Dermis microvascular lymphatic vessel endothelial cell (primary cell): ENCODE data around the gene ZNF275. TPM values are rescaled to one million over a fixed set of nuclear protein-coding genes. Genes with fewer than 3 reads are reported as not detected.
"Not testable (repeated sequence)": the region's sequence is repeated elsewhere in the genome, so short reads cannot be mapped to it uniquely, and the experiment has no call there.

Source experiments
- DNase-seq, 2 donors: peaks; one replicate each; pipeline versions ENCODE4 v3.0.0 to v3.0.0-alpha.2; 2010; ENCODE audit warnings: low read depth in 2 of 2
- total RNA-seq: library from RNA; depleted of rRNA; stranded (reverse); fragments of >200 nt; gene quantifications from 2 replicates; pipeline ENCODE4 v1.2.1, GENCODE V29; 2014

ZNF275 gene
- total RNA-seq, 1 donor from 2014 or later = 3.5 TPM

DNA sequence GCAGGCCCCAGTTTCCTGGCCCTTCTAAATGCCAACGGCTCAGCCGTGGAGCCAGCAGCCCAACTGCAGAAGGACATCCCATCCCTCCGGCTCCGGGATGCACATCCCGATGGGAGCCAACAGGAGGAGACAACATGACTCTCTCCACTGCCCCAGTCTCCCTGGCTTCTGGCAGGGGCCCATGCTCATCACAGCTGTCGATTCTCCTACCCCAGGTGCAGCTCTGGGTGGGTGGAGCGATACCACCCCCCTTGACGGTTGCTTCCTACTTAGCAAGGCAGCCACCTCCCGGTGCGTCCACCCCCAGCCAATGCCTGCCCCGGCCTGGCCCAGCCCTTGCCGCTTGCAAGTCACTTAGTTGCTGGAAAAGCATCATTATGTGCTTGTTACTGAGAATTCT lies 19.5 kb downstream of the ZNF275 start:
- no peak for DNase-seq

DNA sequence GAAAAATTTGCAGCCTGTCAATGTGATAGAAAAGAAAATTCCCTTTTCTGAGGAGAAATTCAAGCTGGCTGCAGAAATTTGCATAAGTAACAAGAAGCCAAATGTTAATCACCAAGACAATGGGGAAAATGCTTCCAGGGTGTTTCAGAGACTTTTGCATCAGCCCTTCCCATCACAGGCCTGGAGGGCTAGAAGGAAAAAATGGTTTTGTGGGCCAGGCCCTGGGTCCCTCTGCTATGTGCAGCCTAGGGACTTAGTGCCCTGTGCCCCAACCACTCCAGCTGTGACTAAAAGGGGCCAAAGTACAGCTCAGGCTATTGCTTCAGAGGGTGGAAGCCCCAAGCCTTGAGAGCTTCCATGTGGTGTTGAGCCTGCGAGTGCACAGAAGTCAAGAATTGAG lies 23.9 kb downstream of the ZNF275 start:
- no peak for DNase-seq

DNA sequence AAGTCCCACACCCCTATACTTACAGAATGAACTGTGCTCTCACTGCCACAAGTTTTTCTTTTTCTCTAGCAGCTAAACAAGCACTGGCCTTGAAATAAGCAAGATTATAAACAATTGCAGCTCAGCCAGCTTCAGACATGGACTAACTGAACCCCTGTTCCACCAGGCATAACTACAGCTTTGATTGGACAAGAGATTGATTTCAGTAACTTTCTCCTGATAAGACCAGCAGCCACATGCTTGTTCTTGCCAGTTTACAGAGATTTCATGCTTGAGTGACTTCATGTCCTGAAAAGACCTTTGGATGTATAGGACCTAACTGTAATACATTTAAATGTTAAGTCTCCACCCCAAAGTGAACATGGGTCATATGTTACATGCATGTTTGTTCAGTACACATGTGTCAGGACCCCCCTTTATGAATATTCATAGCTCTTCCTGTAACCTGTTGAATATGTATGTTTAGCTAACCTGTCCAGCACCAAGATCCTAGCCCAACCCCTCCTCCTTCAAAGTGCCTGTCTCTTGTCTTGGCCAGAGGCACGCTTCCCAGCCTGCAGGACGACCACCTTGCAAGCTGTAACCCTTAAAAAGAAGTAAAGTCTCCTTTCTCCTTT lies 27.9 kb downstream of the ZNF275 start:
- no peak for DNase-seq

DNA sequence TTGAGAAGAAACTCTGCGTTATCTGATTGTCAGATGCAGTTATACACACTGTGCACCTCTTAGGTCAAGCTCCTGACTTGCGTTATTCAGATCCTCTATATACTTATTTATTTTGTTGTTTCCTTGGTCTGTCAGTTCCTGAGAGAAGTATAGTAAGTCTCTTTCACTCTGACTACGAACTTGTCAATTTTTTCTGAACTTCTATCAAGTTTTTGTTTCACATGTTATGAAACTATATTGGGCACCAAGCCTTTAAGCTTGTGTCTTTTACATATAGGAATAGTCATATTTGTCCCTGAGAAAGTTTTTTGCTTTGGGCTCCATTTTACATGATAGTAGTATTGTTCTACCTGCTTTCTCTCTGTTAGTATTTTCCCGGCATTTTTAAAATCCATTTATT lies 31.7 kb downstream of the ZNF275 start:
- no peak for DNase-seq

DNA sequence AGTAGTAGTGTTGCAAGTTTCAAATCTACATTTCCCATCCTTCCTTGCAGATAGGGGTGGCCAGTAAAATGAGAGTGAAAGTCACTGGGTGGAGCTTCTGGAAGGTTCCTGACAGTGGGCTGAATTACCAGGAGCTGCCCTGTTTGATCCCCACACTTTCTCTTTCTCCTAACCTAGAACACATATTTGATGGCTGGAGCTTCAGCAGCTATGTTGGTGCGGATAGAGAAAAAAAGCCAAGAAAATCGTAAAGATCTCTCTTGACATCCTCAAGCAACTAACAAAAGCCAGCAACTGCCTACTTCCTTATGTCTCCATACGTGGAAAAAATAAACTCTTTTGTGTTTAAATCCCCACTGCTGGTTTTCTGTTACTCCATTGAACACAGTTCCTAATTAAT lies 32.2 kb downstream of the ZNF275 start:
- no peak for DNase-seq

DNA sequence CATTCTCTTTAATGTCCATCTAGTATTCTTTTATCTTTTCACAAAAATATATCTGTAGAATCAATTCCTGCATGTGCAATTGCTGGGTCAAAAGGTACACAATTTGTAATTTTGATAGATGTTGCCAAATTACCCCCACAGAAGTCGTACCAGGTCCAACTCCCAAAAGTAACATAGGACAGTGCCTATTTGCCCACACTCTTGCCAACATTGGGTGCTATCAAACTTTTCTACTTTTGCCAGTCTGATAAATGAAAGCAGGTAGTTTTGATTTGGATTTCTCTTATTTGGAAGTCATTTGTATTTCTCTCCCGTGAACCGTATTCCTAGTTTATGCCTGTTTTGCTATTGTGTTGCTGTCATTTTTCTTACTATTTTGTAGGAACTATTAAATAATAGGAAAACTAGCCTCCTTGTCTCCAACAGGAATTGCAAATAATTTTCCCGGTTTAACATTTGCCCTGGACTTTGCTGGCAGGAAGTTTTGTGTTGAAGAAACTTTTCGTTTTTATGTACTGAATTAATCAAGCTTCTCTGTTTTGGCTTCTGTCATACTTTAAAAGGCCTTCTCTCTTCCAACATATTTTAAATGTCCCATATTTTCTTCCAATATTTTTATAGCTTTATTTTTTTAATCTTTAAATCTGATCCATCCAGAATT lies 33.1 kb downstream of the ZNF275 start:
- DNase-seq = no peak

DNA sequence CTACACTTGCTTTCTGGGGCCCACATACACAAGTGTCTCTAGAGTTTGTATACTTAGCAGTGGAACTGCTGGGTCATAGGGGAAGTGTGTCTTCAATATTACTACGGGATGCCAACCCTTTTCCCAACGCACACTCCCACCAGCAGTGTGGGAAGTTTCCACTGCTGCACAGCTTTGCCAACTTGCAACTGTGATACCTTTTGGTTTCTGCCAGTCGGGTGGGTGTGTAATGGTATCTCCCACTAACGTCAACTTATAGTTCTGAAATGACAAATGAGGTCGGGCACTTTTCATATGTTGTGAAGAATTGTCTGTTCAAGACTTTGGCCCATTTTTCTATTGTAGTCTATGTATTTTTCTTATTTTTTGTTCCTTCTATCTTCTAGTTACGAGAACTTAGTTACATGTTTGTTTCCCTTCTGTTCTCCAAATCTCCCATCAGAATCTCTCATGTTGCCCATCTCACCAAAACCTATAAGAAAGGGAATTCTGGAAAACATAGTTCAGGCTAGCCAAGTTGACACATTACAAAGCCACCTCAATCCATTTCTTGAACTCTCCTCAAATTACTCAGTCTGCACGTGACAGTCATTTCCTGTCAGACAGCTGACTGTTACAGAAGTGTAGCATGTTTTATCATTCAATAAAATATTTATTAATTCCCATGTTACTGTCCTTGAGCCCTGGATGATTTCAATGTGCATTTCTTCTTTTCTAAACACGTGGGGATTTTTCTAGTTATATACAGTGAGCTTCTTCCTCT lies 36.5 kb downstream of the ZNF275 start:
- DNase-seq = peak in 1 of 2 donors; percentile 26

DNA sequence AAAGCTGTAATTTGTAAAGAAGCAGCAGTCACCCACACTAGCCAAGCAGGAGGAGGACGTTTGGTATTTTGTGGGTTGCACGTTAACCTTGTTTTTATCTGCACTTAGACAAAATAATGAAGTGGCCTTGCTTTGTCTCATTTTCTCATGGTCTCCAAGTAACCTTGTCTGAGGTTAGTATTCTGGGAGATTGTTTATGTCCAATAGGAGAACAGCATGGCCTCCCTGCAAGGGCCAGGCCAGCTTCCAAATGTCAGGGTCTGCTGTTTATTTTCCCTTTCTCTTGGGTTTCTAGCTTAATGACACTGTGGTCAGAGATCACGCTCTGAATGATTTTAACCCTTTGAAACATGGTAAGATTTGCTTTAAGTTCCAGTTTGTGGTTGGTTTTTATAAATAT lies 37.3 kb downstream of the ZNF275 start:
- DNase-seq = no peak

DNA sequence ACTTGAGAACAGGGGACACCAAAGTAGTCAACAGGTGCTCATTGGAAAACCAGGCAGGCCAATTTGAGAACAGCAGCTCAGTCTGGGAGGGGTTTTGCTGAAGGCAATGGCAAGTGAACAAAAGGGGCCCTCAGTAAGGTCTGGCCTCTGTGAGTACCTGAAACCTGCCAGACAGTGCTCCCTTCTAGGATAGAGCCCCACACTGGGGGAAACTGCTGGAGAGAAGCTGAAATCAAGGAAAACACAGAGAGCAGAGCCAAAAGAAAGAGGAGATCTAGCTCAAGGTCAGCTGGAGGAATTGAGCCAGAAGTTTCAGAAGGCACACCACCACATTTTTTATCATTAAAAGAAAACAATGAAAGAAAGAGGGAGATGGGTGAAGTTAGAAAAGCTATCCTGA lies 39.0 kb downstream of the ZNF275 start:
- no peak for DNase-seq

DNA sequence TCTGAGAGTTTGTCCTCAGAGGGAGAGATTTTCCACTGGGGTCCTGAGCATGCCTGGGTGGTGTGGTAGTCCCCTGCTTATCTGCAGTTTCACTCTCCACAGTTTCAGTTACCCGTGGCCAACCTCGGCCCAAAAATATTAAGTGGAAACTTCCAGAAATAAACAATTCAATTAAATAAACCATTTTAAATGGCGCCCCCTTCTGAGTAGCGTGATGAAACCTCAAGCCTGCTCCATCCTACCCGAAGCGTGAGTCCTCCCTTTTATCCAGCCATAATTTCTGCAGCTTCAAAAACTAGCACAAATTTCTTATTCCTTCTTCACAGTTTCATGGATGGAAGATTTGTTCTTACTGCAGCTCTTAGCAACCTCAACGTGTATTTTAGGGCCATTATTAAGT lies 40.5 kb downstream of the ZNF275 start:
- peak in 1 of 2 donors; percentile 1 for DNase-seq

DNA sequence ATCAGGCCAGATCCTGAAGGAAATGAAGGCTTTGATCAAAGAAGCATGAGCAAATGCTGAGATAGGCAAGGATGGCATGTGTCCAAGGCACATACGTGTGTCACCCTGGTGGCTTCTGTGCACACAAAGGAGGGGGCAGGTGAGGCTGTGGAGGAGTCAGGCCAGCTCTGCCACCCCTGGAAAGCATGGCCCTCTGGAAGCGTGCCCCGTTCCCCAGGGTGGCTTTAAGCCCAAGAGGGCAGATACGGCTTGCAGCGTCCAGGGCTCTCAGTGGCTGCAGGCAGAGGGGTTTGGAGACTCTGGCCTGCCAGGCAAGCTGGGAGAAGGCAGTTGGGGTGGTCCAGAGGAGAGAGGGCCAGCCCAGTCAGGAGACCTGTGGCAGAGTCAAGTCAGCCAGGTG lies 41.6 kb downstream of the ZNF275 start:
- no peak for DNase-seq

DNA sequence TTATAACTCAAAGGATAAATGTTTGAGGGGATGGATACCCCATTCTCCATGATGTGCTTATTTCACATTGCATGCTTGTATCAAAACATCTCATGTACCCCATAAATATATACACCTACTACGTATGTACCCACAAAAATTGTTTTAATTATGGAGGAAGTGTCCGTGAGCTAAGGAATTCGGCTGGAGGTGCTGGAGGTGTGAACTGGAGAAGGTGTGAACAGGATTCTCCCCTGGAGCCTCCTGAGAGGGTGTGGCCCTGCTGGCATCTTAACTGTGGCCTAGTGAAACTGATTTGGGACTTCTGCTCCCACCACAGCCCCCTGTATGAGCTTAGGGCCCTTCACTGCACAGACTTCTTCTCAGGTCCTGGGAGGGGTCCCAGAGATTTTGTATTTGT lies 43.8 kb downstream of the ZNF275 start:
- no peak for DNase-seq

DNA sequence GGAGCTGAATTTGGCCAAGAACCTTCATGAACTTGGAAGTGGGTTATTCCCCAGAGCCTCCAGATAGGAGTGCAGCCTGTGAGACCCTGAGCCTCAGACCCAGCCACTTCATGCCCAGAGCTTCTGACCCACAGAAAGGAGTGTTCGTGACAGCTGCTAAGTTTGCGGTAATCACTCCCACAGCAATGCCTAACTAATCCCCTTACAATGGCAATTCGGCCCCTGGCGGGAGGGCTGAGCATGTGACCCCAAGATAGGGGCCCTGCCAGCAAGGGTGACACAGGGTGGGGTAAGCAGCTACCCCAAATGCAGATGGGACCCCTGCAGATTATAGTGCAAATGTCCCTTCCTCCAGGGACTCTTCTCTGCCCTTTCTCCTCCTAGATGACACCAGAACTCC lies 44.7 kb downstream of the ZNF275 start:
- no peak for DNase-seq

DNA sequence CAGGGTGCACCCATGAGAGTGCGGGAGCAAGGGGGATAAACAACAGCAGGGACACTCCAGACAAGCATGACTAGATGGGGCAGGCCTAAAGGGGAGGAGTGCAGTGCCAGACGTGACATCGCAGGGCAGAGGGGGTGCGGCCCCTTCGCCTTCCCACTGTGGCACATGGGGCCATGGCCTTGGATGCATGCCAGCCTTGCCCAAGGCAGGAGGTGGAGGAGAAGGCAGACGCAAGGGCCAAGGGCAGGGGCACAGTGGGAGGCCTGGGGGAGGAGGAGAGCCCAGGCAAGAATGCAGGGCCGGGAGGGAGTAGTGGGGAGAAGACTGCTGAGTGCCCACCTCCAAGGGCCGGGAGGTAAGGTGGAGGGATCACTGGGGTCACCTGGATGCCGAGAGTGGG lies 45.6 kb downstream of the ZNF275 start:
- no peak for DNase-seq

DNA sequence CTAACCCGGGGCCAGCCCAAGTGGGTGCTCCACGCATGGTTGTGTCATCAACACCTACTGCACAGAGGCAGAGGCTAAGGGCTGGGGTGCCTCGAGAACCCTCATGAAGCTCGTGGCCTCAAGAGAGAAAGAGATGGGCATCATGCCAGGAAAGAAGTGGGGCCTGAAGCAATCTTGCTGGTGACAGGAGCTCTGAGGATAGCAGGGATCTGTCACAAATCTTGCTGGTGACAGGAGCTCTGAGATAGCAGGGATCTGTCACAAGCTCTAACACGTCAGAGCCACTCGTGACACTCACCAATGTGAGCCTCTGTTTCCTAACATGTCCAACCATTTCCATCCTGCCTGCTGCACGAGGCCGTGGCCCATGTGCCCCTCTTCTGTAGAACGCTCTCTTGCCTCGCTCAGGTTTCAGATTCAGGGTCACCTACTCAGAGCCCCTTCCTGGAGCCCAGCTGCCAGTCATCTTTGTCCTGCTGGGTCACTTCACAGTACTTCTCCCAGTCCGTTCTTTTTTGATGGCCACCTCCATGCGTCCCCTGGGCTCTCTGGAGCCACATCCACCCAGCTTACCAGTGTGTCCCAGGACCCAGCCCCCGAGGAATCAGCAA lies 46.1 kb downstream of the ZNF275 start:
- DNase-seq = no peak

DNA sequence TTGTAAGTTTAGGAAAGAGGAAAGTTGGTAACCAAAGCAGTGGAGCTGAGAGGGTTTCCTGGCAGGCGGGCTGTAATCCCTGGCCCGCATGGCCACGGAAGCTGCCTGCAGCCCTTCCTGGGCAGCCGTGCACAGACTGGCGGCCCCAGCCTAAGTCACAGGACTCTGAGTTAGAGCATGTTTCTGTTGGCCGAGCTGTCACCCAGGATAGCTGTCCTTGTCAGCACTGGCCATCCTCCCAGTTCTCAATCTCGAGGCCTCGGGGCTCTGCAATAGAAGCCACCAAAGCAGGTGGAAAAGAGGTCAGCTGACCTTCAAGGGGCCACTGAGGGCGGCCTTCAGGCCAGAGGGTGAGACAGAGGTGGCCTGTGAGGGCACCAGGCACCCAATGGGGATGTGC lies 46.7 kb downstream of the ZNF275 start:
- DNase-seq = peak in 1 of 2 donors; percentile 4

DNA sequence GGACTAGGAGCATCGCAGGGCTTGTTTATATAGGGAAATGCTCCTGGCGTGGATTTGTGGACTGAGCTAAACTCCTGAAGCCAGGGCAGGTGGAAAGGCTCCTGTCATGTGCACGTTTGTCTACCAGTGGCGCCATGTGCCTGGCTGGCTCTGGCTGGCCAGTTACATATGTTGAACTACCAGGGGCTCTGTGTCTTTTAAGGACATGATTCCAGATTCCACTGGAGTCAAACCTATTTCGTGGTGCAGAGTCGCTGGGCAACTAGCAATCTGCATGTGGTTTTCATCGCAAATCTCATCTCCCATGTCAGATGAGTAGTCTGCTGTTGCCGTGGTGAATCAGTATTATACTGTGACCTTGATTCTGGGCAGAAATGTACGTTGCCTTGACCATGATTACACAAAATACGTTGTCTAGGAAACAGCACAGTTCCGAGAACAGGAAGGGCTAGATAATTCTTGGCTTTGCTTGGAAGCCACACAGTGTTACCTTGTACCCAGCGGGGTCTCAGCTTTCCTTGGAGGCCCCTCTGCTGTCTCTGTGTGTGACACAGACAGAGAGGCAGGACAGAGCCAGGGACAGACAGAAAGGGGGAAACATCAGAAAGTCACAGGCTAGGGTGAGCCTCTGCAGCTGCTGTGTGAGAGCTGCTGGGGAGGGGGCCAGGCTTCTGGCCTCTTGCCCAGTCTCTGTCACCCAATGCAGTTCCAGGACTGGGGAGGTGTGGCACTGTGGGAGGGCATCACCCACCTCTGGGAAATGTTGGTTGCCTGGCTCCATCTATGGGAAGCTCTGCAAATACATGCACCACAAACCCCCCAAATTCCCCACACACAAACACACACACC lies 48.0 kb downstream of the ZNF275 start:
- DNase-seq = peak; percentile 27 to 43

DNA sequence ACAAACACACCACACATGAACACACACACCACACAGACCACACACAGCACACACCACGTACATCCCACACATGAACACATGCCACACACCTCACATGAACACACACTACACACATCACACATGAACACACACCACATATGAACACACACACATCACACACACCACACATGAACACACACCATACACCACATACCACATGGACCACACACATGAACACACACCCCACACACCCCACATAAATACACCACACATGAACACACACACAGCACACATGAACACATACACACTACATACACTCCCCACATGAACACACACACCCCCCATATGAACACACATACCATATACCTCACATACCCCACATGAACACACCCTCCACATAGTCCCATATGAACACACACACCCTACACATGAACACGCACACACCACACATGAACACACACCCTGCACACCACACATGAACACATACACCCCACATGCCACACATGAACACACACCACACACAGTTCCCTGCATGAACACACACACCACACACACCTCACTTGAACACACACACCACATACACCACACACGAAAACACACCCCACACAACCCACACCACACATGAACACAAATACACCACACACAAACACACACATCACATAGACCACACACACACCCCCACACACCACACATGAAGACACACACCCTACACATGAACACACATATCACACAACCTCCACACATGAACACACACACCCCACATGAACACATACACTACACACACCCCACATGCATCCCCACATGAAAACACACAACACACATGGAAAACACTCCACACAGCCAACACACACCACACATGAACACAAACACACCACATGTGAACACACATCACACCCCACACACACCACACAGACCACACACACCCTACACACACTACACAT lies 48.9 kb downstream of the ZNF275 start:
- DNase-seq = no peak

DNA sequence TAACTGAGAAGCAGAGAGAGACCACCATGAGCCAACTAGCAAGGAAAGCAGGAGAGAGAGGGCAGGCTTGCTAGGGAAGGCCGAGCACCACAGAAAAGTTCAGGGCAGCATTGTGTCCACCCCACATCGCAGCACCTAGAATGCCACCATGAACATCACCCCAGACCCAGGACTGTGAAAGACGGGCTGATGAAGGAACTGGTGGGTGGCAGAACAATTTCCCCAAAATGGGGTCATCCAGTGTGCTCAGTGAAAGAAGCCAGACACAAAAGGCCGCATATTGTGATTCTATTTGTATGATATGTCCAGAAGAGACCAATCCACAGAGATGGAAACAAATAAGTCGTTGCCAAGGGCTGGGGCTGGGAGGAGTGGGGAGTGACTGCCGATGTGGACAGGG lies 50.4 kb downstream of the ZNF275 start:
- no peak for DNase-seq

DNA sequence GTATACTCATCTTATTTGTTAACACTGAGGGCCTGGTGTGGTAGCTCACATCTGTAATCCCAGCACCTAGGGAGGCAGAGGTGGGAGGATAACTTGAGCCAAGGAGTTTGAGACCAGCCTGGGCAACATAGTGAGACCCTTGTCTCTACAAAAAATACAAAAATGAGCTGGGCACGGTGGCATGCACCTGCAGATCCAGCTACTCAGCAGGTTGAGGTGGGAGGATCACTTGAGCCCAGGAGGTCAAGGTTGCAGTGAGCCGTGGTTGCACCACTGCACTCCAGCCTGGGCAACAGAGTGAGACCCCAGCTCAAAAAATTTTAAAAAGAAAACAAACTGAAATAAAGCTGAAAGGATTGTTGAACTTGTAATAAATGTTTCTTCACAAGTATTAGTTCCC lies 51.0 kb downstream of the ZNF275 start:
- DNase-seq = not testable (repeated sequence)
